Fibroblast of skin of back (primary cell): Measurements from ENCODE around the gene LSAMP.

Experiments used
- DNase-seq: peaks from one replicate; pipeline ENCODE4 v3.0.0-alpha.2; 2013

LSAMP gene

DNA sequence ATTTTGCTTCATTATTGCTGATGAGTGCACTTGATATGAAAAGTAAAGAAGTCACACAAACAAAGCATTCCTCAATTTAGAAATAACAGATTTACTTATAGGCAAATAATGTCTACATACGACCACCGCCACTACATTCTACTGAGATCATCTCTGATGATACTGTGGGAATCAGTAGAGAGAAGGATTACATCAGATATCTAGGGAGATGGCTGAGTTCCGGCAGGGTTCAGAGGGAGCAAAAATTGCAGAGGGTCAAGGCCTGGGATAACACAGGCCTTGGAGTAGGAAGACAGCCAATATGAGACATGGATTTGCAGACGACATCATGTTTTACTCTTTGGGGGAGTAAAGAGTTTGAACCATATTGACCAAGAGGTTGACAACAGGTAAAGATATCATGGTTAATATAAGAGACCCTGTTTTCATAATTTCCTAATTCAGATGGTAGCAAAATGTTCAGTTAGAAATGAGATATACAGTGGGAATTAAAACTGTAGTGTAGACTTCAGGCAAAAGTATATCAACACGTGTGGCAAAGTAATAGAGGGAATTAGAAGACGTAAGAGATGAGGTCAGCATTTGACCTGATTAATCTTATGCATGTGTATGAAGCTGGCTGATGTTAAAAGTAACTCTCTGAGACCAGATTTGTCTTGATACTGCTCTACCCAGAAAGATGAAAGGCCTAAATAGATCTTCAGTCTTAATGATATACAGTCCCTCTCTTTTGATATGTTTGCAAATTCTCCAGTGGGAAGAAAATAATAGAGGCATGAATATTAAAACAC lies 15.6 kb downstream of the LSAMP start:
- DNase-seq, result no peak

DNA sequence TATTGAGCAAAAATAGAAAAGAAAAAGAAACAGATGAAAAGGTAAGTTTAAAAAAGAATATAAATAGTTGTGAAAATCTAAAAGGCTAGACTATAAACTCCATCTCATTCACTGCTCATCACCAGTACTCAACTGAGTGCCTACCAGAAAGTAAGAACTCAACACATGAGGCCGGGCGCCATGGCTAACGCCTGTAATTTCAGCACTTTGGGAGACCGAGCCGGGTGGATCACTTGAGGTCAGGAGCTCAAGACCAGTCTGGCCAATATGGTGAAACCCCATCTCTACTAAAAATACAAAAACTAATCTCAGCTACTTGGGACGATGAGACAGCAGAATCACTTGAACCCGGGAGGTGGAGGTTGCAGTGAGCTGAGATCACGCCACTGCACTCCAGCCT lies 19.3 kb downstream of the LSAMP start:
- no peak for DNase-seq

DNA sequence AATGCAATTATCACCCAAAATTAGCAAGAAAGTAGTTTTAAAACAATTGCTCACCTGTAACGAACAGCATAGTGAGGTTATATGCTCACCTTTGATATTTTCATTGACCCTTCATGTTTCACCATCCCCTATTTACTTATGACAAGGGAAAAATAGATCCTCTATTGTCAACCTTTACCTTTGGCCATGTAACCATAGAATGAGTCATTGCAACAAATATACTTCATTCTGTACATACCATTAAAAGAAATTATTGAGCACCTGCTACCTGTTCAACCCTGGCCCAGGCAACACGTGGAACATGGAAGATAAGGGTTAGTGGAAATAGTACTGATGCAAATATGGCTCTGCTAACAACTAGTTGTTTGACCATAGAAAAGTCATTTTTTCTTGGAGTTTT lies 20.2 kb downstream of the LSAMP start:
- no peak for DNase-seq

DNA sequence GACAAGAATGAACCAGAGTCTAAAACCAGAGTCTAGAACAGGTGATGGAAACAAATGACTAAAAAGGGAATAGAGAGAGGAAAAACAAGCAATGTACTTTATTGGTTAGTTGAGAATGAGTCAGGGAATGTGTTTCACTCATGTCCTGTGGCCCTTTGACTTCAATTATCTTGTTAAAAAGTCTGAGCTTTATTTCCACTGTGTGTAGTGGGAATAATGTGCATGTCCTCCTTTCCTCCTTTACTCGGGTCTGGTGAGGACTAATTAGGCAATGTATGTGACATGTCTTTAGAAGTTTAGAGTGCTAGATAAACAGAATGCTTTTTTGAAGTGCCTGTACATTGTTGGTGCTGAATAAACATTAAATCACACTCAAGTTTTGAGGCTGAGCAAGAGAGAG lies 21.3 kb downstream of the LSAMP start:
- DNase-seq, result no peak

DNA sequence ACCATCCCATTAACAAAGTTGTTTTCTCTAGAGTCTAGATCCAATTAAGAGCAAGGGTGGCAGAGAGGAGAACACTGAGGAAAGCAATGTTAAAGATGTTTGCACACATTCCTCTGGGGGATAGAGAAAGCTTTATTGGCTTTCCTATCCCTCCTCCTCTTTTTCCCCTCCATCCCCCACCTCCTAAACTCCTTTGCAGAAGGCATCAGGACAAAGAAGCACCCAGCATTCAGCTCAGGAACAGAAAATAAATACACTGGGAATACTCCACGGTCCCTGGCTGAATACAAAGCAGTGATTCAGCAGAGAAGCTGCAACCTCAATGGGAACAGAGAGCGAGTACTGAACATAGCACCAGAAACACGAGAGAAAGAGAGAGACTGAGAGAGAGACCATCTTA lies 21.9 kb downstream of the LSAMP start:
- no peak for DNase-seq

DNA sequence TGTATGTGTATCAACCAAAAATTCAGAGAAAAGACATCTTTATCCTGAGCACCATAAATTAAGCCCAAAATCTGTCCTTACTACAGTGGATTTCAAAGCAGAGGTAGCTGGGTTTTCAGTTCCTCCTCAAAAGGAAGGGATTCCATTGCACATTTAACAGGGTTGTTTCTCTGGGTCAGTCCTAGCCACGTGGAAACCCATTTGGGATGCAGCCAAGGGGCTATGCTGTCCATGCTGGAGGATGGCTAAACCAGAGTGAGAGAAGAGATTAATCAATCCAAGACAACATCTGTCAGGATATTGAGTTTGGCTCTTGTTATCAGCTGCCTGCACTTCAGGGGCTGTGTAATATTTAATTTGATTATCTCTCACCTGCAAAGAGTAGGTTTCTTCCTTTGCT lies 28.1 kb downstream of the LSAMP start:
- DNase-seq, result no peak

DNA sequence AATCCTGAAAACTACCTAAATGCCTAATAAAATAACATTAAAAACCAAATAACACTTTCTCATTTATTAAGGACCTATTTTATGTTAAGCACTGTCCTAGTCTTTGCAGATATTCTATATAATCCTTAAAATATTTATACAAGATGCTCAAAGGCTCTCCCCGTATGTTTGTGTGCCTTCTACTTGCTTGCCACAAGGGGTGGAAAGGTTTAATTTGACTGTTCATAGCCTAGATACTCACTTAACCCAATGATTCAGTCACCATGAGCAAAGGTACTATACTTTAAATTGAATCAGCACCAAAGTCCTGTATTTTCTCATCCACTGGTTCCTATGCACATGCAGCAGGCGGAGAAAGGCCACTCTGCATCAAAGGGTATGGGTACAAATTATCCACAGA lies 32.0 kb downstream of the LSAMP start:
- no peak for DNase-seq

DNA sequence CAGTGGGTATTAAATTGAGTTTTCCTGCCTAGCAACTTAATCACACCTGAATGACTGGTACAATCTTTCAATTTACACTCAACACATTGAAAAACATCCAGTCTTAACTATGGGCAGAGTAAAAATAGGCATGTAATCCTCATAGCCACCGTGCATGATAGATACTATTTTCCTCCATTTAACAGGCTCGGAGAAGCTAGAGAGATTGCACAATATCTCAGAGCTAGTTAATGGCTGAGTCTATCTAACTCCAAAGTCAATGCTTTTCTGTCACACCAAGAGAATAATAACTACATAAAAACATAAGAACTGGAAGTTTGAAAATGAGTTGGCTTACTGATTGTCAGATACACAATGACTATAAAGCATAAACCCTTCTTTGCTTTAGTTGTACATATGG lies 36.8 kb downstream of the LSAMP start:
- DNase-seq, result no peak

DNA sequence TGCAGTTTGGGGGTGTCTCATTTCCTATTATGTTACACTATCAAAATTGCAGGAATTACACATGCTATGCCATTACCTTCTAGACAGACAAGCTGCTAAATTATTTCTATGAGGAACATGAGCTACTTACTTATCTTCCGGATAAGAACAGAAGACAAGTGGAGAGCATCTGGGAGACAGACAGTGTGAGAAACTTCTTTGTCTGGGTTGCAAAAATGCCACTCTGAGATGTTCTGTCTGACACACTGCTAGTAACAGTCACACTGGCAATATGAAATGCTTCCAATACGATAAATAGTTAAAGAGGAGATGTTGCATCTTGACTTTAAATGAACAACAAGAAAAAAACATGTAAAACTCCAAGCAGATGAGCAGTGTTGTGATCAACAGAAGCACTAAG lies 40.1 kb downstream of the LSAMP start:
- no peak for DNase-seq

DNA sequence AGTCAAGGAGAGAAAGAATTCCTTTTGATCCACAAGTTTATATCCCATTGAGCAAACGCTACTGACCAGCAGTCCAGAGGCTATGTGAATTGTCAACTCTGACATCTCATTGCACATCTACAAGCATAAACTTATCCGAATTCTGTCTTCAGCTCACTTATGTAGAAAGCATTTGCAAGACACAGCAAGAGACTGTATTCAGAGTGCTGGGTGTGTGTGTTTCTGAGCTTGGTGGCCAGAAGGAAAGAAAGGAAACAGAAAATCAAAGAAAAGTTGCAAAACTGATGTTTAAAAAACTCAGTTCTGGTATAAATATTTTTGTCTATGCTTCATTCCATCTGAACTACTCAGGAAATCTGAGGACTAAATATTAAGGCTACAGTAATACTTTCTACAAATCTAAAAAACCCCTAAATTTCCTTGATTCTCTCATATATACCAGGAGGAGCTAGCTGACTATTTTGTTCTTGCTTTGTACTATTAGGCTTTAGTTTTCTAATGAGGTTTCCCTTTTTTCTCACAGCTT lies 45.5 kb downstream of the LSAMP start:
- no peak for DNase-seq

DNA sequence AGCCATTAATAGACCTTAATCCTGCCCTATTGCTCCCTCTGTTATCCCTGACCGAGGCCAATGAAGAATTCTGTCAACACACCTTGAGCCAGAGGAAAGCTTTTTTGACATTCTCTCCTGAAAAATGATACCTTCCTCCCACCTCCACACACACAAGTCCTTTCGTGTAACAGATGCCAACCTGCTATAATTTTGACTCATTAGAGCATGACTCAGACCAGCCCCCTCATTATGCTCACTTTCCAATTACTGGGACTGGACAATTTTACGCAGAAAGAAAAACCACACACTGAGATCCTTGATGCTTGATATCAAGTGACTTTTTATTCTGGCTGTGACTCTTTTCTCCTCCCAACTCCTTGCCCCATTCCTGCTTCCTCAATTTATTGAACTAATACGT lies 50.9 kb downstream of the LSAMP start:
- no peak for DNase-seq

DNA sequence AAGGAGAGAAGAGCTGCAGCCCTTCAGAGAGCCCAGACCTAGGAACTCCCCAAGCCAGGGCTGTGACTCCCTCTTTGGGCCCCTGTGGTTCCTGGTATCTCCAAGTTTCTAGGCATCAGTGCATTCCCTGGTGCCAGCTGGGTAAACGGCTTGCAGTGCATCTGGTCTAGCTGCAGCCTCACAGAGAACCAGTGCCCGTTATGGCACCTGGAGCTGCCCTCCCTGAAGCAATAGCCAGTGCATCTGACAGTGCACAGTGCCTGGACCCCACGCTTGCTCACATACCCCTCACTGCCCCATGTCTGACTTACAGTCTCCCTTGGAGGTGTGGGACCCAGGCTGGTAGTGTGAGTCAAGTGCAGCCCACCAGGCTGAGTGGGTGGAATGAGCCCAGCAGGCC lies 52.1 kb downstream of the LSAMP start:
- no peak for DNase-seq

DNA sequence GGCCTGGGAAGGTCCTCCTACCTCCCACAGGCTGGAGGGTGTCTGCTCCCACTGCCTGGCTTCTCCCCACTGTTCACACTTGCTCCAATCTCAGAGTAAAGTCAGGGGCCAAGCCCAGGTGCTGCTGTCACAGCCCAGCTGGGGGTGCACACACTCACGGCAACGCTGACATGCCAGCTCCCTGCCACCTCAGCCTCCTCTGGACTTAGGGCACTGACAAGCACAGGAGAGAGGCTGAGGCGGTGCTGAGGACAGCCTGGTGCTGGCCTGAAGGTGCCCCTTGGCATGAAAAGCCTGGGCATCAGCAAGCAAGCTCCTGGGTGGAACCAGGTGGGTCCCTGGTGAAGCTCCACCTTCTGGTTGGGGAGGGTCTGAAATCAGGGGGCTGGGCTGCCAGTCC lies 53.0 kb downstream of the LSAMP start:
- no peak for DNase-seq

DNA sequence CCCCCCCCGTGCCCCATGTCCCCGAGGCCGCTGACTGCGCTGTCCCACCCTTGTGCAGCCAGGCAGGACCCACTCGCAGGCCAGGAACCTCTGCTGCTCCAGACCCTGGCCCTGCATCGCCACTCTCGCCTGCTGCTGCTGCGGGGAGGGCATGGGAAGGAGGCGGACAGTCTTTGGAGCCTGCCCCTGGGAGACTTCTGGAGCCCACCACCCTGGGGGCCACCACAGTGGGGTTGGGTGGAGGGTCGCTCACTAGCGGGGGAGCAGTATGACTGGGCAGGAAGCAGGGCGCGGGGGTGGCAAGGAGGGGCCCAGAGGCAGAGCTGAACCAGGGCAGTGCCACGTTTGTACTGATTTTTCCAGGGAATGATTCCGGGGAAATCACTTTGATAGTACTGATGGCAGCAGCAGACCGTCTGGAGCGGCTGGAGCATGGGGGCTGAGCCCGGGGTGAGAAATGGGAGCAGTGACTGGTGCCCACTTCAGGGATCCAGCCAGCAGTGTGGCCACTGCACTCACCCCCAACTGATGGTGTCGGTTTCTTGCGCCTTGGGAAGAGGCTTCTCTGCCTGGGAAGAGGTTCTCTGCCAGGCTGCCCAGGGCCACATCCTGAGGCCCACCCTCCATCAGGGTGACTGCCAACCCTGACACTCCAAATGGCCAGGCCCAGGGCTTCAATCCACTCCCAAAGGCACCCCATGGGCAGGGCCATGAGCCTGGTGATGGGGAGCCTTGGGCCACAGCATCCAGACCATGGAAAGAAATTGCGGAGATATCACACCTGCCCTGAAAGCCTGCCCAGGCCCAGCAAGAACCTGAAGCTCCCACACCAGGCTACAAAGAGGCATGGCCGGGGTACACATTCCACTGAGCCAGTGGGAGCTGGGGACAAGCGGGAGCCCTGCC lies 53.7 kb downstream of the LSAMP start:
- no peak for DNase-seq

DNA sequence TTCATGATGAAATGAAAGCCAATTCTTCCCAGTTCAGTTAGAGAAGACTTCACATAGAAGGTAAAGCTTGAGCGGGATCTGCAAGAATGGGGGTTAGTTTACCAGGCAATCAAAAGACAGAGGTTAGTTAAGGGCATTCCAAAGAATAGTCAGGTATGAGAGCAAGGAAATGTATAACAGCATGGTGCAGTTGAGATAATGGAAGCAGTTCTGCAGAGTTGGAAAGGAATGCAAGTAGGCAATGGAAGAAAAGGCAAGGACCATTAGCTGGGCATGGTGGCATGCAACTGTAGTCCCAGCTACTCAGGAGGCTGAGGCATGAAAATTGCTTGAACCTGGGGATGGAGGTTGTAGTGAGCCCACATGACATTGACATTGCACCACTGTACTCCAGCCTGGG lies 55.0 kb downstream of the LSAMP start:
- no peak for DNase-seq

DNA sequence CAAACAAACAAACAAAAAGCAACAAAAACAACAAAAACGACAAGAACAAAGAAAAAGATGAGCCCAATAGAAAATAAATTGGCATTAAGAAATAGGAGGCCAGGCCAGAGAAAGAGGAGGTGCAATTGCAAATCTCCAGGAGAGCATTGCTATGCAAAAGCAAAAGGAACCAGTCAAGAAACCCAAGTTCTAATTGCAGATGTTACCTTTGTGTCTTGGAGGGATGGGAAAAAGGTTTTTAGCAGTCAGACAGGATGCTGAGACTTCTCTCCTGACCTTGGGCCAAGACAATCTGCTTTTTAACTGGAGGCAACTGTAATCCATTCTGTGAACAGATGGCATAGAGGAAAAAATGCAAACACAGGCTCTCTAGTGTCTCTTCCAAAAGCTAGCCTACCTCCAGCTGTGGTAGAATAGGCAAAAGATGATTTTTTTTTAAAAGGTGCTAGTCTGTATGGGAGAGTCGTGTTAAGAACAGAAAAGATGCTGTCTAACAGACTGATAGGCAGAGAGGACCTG lies 56.4 kb downstream of the LSAMP start:
- DNase-seq, result no peak

DNA sequence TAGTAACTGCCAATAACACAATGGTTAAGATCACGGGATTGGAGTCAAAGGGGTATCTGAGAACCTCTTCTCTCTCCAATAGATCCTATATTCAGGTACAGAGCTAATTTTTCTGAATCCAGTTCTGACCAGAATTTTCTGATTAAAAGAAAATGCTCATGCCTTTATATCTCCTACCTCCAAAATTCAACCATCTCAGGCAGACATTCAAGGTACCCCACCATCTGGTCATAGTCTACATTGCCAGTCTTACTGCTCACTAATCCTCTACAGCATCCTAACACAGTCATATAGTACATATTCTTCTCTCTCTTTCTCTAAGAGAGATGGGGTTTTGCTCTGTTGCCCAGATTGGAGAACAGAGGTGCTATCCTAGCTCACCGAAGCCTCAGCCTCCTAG lies 59.1 kb downstream of the LSAMP start:
- DNase-seq, result no peak

DNA sequence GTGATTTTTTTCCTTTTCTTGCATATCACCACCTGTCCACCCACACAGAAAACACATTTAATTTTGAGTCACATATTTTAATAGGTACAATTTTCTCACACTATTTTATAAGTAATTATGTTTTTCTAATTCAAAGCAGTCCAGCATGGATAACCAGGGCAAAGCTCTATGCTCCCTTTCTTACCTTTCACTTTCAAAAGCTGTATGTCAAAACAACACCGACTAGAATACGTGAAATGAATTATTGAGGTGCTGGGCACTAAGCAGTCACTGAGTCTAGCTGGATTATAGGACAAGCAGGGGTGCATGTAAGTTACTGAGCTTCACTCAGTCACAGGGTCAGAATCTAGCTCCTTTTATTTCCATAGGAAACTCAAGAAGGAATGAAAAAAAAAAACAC lies 60.6 kb downstream of the LSAMP start:
- no peak for DNase-seq

DNA sequence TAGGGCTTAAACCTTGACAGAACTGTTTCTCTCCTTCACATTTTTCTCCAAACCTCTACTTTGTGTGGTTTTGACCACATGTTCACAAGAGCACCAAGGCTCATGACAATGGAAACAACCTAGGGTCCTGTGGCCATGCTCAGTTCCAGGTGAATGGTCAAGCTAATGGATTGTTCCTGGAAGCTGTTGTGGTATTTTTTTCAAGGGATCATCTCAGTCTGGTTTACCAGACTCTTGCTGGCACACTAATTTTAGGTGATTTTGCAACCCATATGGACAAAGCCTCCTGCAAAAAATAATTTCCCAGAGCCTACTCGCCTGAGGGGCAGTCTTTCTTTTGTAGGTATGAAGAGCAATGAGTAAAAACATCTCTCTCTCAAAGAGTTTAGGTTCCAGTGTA lies 67.2 kb downstream of the LSAMP start:
- DNase-seq, result no peak

DNA sequence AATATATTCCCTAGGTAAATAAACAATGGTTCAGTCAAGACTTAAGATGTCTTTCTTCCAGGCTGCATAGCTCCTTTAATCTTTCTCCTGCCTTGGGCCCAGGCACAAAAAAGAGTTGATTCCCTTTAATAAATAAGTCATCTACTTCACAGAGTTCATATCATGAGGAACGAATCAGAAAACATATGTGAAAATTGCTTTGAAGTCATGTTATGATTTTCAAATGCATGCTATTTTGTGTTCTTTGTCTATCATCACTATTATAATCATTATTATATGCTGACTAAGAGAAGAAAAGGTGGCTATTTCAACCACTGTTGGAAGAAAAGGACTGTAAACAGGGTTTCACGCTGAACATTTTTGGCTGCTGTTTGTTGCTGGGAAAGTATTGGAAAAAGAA lies 70.4 kb downstream of the LSAMP start:
- DNase-seq, result no peak

DNA sequence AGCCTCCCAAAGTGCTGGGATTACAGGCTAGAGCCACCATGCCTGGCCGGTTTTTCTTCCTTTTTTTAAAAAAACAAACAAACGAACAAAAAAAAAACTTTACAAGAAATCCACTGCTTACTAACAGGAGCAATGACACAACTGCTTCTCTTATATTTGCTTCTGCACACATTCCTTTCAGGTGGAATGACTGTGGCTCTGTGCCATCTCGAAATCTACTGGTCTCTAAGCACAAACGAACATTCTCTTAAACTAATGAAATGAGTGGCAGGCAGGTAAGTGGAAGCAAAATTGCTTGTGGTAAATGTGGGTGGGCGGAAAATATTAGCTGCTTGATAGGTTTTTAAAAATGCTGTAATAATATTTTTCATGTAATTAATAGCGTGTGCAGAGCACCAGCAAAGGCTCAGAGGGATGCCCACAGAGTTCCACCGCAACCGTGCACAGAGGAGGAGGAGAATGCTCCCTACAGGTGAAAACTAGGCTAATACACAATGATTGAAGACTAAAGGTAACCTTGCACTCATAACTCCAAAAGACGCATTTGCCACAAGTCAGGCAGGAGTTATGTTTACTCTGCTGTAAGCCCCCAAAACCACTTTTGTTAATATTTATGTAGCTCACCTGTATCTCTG lies 77.4 kb downstream of the LSAMP start:
- DNase-seq, result no peak

DNA sequence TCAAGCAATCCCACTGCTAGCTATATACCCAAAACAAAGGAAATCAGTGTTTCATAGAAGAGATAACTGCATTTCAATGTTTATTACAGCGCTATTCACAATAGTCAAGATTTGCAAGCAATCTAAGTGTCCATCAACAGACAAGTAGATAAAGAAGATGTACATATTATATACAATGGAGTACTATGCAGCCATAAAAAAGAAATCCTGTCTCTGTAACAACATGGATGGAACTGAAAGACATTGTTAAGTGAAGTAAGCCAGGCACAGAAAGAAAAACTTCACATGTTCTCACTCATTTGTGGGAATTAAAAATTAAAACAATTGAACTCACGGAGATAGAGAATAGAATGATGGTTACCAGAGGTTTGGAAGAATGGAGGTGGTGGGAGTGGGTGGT lies 89.2 kb downstream of the LSAMP start:
- DNase-seq, result no peak

DNA sequence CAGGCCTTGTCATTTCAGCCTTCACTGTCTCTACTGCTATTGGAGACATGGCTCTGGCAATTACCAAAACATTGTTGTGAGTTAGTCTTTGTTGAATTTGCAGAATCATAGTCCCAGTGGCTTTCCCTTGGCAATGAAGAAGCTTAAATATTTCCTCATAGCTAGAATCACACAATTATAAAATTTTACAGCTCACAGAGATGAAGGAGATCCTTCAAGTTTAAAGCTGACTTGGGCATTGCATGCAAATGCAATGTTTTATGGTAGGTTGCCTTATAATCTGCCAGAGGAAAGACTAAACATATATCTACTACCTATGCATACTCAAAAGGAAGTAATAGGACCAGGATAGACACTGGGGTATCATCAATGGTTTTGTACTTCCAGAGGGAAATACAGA lies 90.9 kb downstream of the LSAMP start:
- DNase-seq, result no peak
